Smooth muscle cell (in vitro differentiated cells): ENCODE results near the gene PPAT. TPM values are rescaled to one million over a fixed set of nuclear protein-coding genes. Genes with fewer than 3 reads are reported as not detected.
"Not testable (repeated sequence)": the region's sequence is repeated elsewhere in the genome, so short reads cannot be mapped to it uniquely, and the experiment has no call there.

Source experiments
- DNase-seq: peaks from one replicate; lab custom pipeline; 2025; ENCODE audit not compliant: unreplicated experiment; lab: John Stamatoyannopoulos, UW
- H2AFZ ChIP-seq: fragments of 200-600 bp; sonication (generic); 2 replicates; pipeline ENCODE4 v1.6.0; 2016; ENCODE audit warnings: antibody characterized with exemption, low read depth, mild to moderate bottlenecking
- H3F3A ChIP-seq: fragments of 200-600 bp; sonication (generic); 2 replicates; pipeline ENCODE4 v1.6.0; 2017; ENCODE audit warnings: antibody characterized with exemption, low read depth
- H3K27ac ChIP-seq: fragments of 200-600 bp; sonication (generic); 2 replicates; pipeline ENCODE4 v1.5.1; 2016; ENCODE audit warnings: low read depth, mild to moderate bottlenecking
- H3K27me3 ChIP-seq: fragments of 200-600 bp; sonication (generic); 2 replicates; pipeline ENCODE4 v1.6.1; 2016; ENCODE audit warnings: low read depth, mild to moderate bottlenecking
- H3K36me3 ChIP-seq: fragments of 200-600 bp; sonication (generic); 2 replicates; pipeline ENCODE4 v1.5.1; 2016; ENCODE audit warnings: low read depth
- H3K4me1 ChIP-seq: fragments of 200-600 bp; sonication (generic); 2 replicates; pipeline ENCODE4 v1.5.1; 2016; ENCODE audit warnings: low read depth
- H3K4me2 ChIP-seq: fragments of 200-600 bp; sonication (generic); 2 replicates; pipeline ENCODE4 v1.6.0; 2016; ENCODE audit warnings: mild to moderate bottlenecking
- H3K4me3 ChIP-seq: fragments of 200-600 bp; sonication (generic); 2 replicates; pipeline ENCODE4 v1.5.1; 2016; ENCODE audit warnings: mild to moderate bottlenecking
- H3K79me2 ChIP-seq: fragments of 200-600 bp; sonication (generic); 2 replicates; pipeline ENCODE4 v1.6.0; 2016; ENCODE audit warnings: low read depth, mild to moderate bottlenecking
- H3K9ac ChIP-seq: fragments of 200-600 bp; sonication (generic); 2 replicates; pipeline ENCODE4 v1.6.0; 2016; ENCODE audit warnings: low read depth
- H3K9me3 ChIP-seq: fragments of 200-600 bp; sonication (generic); replicated peaks from 2 replicates; pipeline ENCODE4 v1.5.1; 2016; ENCODE audit warnings: low read depth
- H4K20me1 ChIP-seq: fragments of 200-600 bp; sonication (generic); 2 replicates; pipeline ENCODE4 v1.6.0; 2016; ENCODE audit warnings: low read depth
- WGBS: methylation state at CpG from one replicate; pipeline ENCODE4 v1.1.7; 2016; ENCODE audit warnings: low lambda C conversion rate; 5-methylcytosine and 5-hydroxymethylcytosine counted together
- polyA plus RNA-seq: library from polyadenylated mRNA; unstranded; fragments of >200 nt; fragmentation: Nextera tagmentation; extraction: Ambion mirVana; gene quantifications from 2 replicates; pipeline ENCODE4 v1.2.1, GENCODE V29; 2016
- total RNA-seq: library from RNA; depleted of rRNA; stranded (reverse); fragments of >200 nt; gene quantifications from 2 replicates; pipeline ENCODE4 v1.2.3, GENCODE V29; 2014
- TF ChIP-seq, protein P1 (sequence below): fragments of 200-600 bp; sonication (generic); IDR thresholded peaks from 2 replicates; pipeline ENCODE4 v1.5.1; 2017; ENCODE audit warnings: borderline replicate concordance, mild to moderate bottlenecking, antibody characterized with exemption; ENCODE audit not compliant: insufficient read depth, poor library complexity, severe bottlenecking

PPAT gene
- total and polyA plus RNA-seq, 2 experiments from 2014 or later, result 11.6 to 26.8 TPM

DNA sequence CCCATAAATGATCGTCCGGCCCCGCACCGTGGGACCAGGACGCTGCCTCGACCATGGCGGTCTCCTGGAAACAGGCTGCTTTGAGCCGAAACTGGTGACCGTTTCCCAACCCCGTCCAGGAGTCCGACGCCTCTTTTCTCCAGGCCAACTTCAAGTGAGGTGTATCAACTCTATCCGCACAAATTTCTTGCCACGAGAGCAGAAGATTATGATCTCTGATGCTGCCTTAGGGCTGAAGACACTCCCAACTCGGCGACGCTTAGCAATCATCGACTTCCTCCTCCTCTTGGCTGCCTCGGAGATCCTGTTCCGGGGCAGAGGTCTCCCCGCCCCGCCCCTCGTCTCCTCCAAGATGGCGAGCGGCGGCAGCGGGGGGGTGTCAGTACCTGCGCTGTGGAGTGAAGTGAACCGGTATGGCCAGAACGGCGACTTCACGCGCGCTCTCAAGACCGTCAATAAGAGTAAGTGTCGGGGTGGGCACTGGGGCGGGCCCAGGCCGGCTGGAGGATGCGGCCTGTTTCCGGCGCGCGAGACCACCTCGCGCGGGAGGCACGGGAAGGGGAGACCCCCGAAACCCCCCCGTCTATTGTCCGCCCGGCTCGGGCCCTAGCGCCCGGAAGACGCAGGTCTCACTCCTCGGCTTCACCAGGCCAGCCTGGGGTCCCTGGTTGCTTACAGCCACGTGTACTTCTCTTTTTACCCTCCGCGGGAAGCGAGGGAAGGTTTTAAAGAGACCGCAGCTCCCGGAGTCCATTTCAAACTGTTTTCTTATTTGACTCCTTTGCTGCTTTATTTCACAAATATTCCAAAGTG lies 32.1 kb upstream of the PPAT start, which contains the start of gene SRP72:
TSS of gene SRP72 (plus strand) at position 334 of the 813 bp plus-strand sequence. CDS start at position 353, 19 bp downstream.
- Histone ChIP-seq H3K79me2 (peaks cover 60% of the 10 kb centered on the region), H3K4me2 (peak within 1 kb of the TSS; percentile 88), H3K4me3 (peak within 1 kb of the TSS; percentile 74), H3K27ac (peak within 1 kb of the TSS; percentile 95), H3K4me1 (peaks cover 21% of the 10 kb centered on the region), H3F3A (peaks cover 7% of the 10 kb centered on the region), H3K9ac (peak within 1 kb of the TSS; percentile 97), H4K20me1 (peaks cover 26% of the 10 kb centered on the region), H2AFZ (peak within 1 kb of the TSS; percentile 7), H3K27me3 (no peaks in the 10 kb centered on the region), H3K36me3 (peaks cover 11% of the 10 kb centered on the region), H3K9me3 (no peaks in the 10 kb centered on the region)
- under 1% methylated on average over 45 of the region's 62 CpGs for WGBS
- DNase-seq, result peak; percentile 49
- TF ChIP-seq, protein P1, sequence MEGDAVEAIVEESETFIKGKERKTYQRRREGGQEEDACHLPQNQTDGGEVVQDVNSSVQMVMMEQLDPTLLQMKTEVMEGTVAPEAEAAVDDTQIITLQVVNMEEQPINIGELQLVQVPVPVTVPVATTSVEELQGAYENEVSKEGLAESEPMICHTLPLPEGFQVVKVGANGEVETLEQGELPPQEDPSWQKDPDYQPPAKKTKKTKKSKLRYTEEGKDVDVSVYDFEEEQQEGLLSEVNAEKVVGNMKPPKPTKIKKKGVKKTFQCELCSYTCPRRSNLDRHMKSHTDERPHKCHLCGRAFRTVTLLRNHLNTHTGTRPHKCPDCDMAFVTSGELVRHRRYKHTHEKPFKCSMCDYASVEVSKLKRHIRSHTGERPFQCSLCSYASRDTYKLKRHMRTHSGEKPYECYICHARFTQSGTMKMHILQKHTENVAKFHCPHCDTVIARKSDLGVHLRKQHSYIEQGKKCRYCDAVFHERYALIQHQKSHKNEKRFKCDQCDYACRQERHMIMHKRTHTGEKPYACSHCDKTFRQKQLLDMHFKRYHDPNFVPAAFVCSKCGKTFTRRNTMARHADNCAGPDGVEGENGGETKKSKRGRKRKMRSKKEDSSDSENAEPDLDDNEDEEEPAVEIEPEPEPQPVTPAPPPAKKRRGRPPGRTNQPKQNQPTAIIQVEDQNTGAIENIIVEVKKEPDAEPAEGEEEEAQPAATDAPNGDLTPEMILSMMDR, result no peak

DNA sequence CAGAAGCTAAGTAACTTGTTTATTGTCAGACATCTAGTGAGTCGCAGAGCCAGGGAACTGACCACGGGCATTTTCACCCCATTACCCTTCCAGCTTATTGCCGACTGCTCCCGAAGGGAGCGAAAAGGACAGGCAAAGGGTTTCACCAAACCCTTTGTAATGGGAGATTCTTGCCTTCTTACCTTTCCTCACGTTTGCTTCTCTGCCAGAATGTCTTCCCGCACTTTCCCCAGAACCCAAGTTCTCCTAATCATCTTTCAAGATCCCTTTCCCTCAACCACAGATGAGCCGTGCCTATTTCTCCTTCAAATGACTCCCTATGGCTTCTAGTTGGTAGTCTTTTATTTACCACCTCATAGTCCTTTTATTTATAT lies 31.5 kb upstream of the PPAT start:
- Histone ChIP-seq H3K27me3 (no peaks in the 10 kb centered on the region), H4K20me1 (peaks cover 26% of the 10 kb centered on the region), H3K4me2 (peak overlapping the region; percentile 88), H3K4me3 (peak overlapping the region; percentile 74), H3K27ac (peak overlapping the region; percentile 95), H3K79me2 (peaks cover 61% of the 10 kb centered on the region), H3K4me1 (peaks cover 21% of the 10 kb centered on the region), H3K9me3 (no peaks in the 10 kb centered on the region), H3F3A (peaks cover 13% of the 10 kb centered on the region), H3K36me3 (peaks cover 8% of the 10 kb centered on the region), H3K9ac (peak overlapping the region; percentile 97), H2AFZ (peak overlapping the region; percentile 7)
- WGBS, result under 1% methylated on average over 8 of the region's 8 CpGs
- TF ChIP-seq, protein P1, result no peak
- DNase-seq, result no peak

DNA sequence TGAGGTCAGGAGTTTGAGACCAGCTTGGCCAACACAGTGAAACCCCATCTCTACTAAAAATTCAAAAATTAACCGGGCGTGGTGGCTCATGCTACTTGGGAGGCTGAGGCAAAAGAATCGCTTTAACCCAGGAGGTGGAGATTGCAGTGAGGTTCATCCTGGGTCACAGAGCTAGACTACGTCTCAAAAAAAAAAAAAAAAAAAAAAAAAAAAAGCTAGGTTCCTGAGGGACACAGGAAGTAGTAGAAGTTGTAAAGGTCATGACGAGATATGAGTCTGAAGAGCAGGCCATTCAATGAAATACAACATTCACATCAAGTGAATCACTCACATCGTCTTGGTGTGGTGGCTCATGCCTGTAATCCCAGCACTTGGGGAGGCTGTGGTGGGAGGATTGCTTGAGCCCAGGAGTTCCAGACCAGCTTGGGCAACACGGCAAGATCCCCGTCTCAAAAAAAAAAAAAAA lies 30.9 kb upstream of the PPAT start:
- not testable (repeated sequence) for DNase-seq
- WGBS, result 14% methylated on average over 8 of the region's 8 CpGs
- H3K9ac ChIP-seq, result peak overlapping the region; percentile 97

DNA sequence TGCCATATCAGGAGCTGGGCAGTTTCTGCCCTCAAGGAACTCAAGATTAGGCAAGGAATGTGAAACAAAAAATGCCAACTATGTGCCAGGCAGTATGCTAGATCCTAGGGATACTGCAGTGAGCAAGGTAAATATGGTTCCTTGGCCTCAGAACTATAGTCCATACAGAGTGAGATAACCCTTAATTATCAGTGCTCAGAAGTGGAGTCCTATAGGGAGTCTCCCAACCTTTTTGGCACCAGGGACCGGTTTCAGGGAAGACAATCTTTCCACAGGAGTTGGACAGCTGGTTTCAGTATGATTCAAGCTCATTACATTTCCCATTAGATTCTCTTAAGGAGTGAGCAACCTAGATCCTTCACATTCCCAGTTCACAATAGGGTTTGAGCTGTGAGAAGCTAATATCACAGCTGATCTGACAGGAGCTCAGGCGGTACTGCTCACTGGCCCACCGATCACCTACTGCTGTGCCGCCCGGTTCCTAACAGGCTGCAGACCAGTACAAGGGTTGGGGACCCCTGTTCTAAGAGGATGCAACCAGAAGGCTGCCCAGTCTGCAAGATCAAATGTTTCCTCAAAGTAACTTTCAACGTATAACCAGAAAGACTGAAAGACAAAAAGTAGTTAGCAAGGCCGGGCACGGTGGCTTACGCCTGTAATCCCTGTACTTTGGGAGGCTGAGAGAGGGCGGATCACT lies 30.3 kb upstream of the PPAT start:
- H3K9ac ChIP-seq, result peak overlapping the region; percentile 97
- H3K27ac ChIP-seq, result peak overlapping the region; percentile 95
- no peaks in the 10 kb centered on the region for H3K27me3 ChIP-seq
- peaks cover 19% of the 10 kb centered on the region for H3F3A ChIP-seq
- peaks cover 21% of the 10 kb centered on the region for H3K4me1 ChIP-seq
- no peaks in the 10 kb centered on the region for H3K9me3 ChIP-seq
- no peak overlapping the region for H2AFZ ChIP-seq
- H3K36me3 ChIP-seq, result no peaks in the 10 kb centered on the region
- peak overlapping the region; percentile 74 for H3K4me3 ChIP-seq
- TF ChIP-seq, protein P1, result no peak
- H3K4me2 ChIP-seq, result peak overlapping the region; percentile 88
- DNase-seq, result no peak
- 67% methylated on average over 10 of the region's 10 CpGs for WGBS
- peaks cover 60% of the 10 kb centered on the region for H3K79me2 ChIP-seq
- peaks cover 22% of the 10 kb centered on the region for H4K20me1 ChIP-seq

More for the DNA sequence above, 30.9 kb upstream of the PPAT start:
- H4K20me1 ChIP-seq, result peaks cover 23% of the 10 kb centered on the region
- peak overlapping the region; percentile 88 for H3K4me2 ChIP-seq
- peaks cover 18% of the 10 kb centered on the region for H3F3A ChIP-seq
- peak overlapping the region; percentile 95 for H3K27ac ChIP-seq
- H3K9me3 ChIP-seq, H3K27me3 ChIP-seq, H2AFZ ChIP-seq, H3K36me3 ChIP-seq: not testable (repeated sequence)
- H3K4me3 ChIP-seq, result peak overlapping the region; percentile 74
- H3K4me1 ChIP-seq, result peaks cover 21% of the 10 kb centered on the region
- peaks cover 65% of the 10 kb centered on the region for H3K79me2 ChIP-seq
